Loucy (cell line): ENCODE data around the gene PRR36.

ENCODE experiments used
- H2AFZ ChIP-seq: fragments of 200-600 bp; sonication (generic); 2 replicates; pipeline ENCODE4 v1.6.0; 2016; ENCODE audit warnings: antibody characterized with exemption, mild to moderate bottlenecking, low read length, moderate library complexity
- H3F3A ChIP-seq: fragments of 200-600 bp; 2 replicates; pipeline ENCODE4 v1.6.0; 2016; ENCODE audit warnings: antibody characterized with exemption, low read depth, mild to moderate bottlenecking
- H3K27me3 ChIP-seq: fragments of 200-600 bp; sonication (generic); 2 replicates; pipeline ENCODE4 v1.6.1; 2014; ENCODE audit warnings: low read length, mild to moderate bottlenecking; ENCODE audit not compliant: insufficient read depth, poor library complexity, severe bottlenecking
- H3K36me3 ChIP-seq: fragments of 200-600 bp; sonication (generic); 2 replicates; pipeline ENCODE4 v1.6.1; 2016; ENCODE audit warnings: low read length; ENCODE audit not compliant: insufficient read depth
- H3K4me1 ChIP-seq: fragments of 200-600 bp; sonication (generic); 2 replicates; pipeline ENCODE4 v1.5.1; 2014; ENCODE audit warnings: low read length, mild to moderate bottlenecking; ENCODE audit not compliant: insufficient read depth, poor library complexity, severe bottlenecking
- H3K4me2 ChIP-seq: fragments of 200-600 bp; sonication (generic); 2 replicates; pipeline ENCODE4 v1.6.0; 2014; ENCODE audit warnings: antibody characterized with exemption, low read length, low read depth, mild to moderate bottlenecking; ENCODE audit not compliant: poor library complexity, severe bottlenecking
- H3K4me3 ChIP-seq: fragments of 200-600 bp; sonication (generic); 2 replicates; pipeline ENCODE4 v1.5.1; 2014; ENCODE audit warnings: low read length, mild to moderate bottlenecking, mixed read lengths; ENCODE audit not compliant: poor library complexity, severe bottlenecking
- H3K79me2 ChIP-seq: fragments of 200-600 bp; sonication (generic); 2 replicates; pipeline ENCODE4 v1.6.1; 2014; ENCODE audit warnings: low read length; ENCODE audit not compliant: insufficient read depth
- H3K9ac ChIP-seq: fragments of 200-600 bp; sonication (generic); 2 replicates; pipeline ENCODE4 v1.6.0; 2014; ENCODE audit warnings: mild to moderate bottlenecking, low read depth, low read length, moderate library complexity; ENCODE audit not compliant: poor library complexity, severe bottlenecking
- H3K9me2 ChIP-seq: fragments of 200-600 bp; sonication (generic); replicated peaks from 2 replicates; pipeline ENCODE4 v1.6.1; 2016; ENCODE audit warnings: low read depth, low read length, mixed read lengths
- H3K9me3 ChIP-seq: fragments of 200-600 bp; sonication (generic); 2 replicates; pipeline ENCODE4 v1.6.1; 2014; ENCODE audit warnings: mild to moderate bottlenecking, antibody characterized with exemption, low read length, low read depth; ENCODE audit not compliant: insufficient read depth
- H4K20me1 ChIP-seq: fragments of 200-600 bp; sonication (generic); 2 replicates; pipeline ENCODE4 v1.6.0; 2014; ENCODE audit warnings: antibody characterized with exemption, low read length, mild to moderate bottlenecking; ENCODE audit not compliant: insufficient read depth, poor library complexity, severe bottlenecking
- CTCF ChIP-seq: fragments of 200-600 bp; sonication (generic); conservative IDR thresholded peaks from 2 replicates; pipeline ENCODE4 v1.5.1; 2014; ENCODE audit warnings: mild to moderate bottlenecking, antibody characterized with exemption, low read length
- EZH2phosphoT487 ChIP-seq: fragments of 200-600 bp; IDR thresholded peaks from 2 replicates; pipeline ENCODE4 v1.6.1; 2018; ENCODE audit warnings: antibody characterized with exemption, mild to moderate bottlenecking, moderate library complexity, borderline replicate concordance

PRR36 gene

DNA sequence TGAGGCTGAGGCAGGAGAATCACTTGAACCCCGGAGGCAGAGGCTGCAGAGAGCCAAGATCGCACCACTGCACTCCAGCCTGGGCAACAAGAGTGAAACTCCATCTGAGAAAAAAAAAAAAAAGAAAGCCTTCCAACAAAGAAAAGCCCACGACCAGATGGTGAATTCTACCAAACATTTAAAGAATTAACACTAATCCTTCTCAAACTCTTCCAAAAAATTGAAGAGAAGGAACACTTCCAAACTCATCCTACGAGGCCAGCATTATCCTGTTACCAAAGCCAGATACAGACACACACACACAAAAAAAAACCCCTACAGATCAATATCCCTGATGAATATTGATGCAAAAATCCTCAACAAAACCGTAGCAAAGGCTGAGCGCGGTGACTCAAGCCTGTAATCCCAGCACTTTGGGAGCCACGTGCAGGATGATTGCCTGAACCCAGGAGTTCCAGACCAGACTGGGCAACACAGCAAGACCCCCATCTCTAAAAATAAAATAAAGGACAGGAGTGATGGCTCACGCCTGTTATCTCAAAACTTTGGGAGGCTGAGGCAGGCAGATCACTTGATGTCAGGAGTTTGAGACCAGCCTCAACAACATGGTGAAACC, 50.4 kb downstream of the PRR36 start:
- Histone ChIP-seq H2AFZ (no peak overlapping the region), H4K20me1 (no peaks in the 10 kb centered on the region), H3K27me3 (no peaks in the 10 kb centered on the region), H3K4me2 (no peak overlapping the region), H3K9me3 (no peaks in the 10 kb centered on the region), H3K36me3 (no peaks in the 10 kb centered on the region), H3K4me3 (no peak overlapping the region), H3K9ac (no peak overlapping the region), H3K79me2 (no peaks in the 10 kb centered on the region), H3F3A (no peaks in the 10 kb centered on the region), H3K9me2 (no peaks in the 10 kb centered on the region), H3K4me1 (no peaks in the 10 kb centered on the region)
- no peak for TF ChIP-seq EZH2phosphoT487
- no peak for TF ChIP-seq CTCF

DNA sequence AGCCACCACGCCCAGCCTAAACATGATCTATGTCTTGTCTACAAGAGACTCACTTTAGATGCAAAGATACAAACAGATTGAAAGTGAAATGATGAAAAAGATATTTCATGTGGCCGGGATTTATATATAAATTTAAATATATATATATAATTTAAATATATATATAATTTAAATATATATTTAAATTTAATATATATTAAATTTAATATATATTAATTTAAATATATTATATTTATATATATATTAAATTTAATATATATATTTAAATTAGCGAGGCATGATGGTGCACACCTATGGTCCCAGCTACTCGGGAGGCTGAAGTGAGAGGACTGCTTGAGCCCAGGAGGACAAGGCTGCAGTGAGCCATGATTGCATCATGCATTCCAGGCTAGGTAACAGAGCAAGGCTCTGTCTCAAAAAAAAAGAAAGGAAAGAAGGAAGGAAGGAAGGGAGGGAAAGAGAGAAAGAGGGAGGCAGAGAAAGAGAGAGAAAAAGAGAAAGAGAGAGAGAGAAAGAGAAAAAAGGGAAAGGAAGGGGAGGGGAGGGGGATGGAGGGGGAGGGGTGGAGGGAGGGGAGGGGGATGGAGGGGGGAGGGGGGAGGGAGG, 51.2 kb downstream of the PRR36 start:
- no peaks in the 10 kb centered on the region for H3F3A ChIP-seq
- no peaks in the 10 kb centered on the region for H4K20me1 ChIP-seq
- no peaks in the 10 kb centered on the region for H3K4me1 ChIP-seq
- no peak overlapping the region for H2AFZ ChIP-seq
- H3K9ac ChIP-seq = no peak overlapping the region
- H3K4me3 ChIP-seq = no peak overlapping the region
- H3K4me2 ChIP-seq = no peak overlapping the region
- TF ChIP-seq CTCF = no peak
- TF ChIP-seq EZH2phosphoT487 = no peak
- H3K36me3 ChIP-seq = no peaks in the 10 kb centered on the region
- H3K27me3 ChIP-seq = no peaks in the 10 kb centered on the region
- H3K9me2 ChIP-seq = no peaks in the 10 kb centered on the region
- H3K79me2 ChIP-seq = no peaks in the 10 kb centered on the region
- H3K9me3 ChIP-seq = peaks cover 3% of the 10 kb centered on the region; the same call in 1 of the 2 replicates

- TF ChIP-seq CTCF (no peak), EZH2phosphoT487 (no peak)
- H4K20me1 ChIP-seq = no peaks in the 10 kb centered on the region
- H3F3A ChIP-seq = no peaks in the 10 kb centered on the region
- H3K4me2 ChIP-seq = no peak overlapping the region
- H3K9me3 ChIP-seq = peaks cover 3% of the 10 kb centered on the region; the same call in 1 of the 2 replicates
- H2AFZ ChIP-seq = no peak overlapping the region
- no peak overlapping the region for H3K9ac ChIP-seq
- H3K4me1 ChIP-seq = no peaks in the 10 kb centered on the region
- H3K36me3 ChIP-seq = no peaks in the 10 kb centered on the region
- H3K79me2 ChIP-seq = no peaks in the 10 kb centered on the region
- no peak overlapping the region for H3K4me3 ChIP-seq
- H3K27me3 ChIP-seq = no peaks in the 10 kb centered on the region
- no peaks in the 10 kb centered on the region for H3K9me2 ChIP-seq
Measured at GRCh38 chr19:7820588-7820987, 53.6 kb downstream of the PRR36 start.
